Activated T-helper 1 cell treated with anti-CD3 and anti-CD28 coated beads, Interleukin-2, amount 50 U/mL, for 16 hours (primary cell): Measurements from ENCODE around the gene FABP1.

Experiments
- DNase-seq, 2 donors: peaks; one replicate each; pipeline ENCODE4 v3.0.0-alpha.2; 2020; ENCODE audit warnings: low read depth in 1 of 2, low spot score in 1 of 2

The FABP1 gene

DNA sequence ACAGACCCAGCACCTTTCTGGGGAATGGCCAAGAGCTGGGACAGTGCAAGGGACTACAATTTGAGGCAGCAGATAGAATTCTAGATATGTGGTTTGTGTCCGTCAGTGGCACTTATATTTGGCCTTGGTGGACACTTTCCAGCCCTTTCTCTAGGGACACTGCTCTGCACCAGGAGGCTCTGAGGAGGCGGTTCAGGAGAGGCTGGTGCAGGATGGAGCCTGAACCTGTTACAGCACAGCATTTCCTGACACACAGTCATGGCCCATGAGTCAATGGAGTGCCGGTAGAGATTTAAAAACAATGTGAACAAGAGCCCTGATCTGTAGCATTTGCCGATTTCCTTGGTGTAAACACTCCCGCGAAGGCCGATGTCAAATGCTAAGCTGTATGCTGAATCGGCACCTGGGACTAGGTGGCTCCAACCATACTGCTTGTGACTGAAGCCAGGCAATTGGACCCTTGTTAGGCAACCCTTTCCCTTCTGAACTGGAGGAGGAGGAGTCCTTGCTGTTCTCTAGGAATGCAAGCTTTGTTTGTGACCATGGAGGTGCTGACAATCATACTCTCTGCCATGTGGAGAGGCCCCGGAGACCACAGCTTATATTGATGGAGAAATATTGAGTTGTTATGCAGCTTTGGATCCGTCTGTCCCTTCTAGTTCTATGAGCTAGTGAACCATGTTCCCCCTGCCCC, 11.9 kb downstream of the FABP1 start:
- DNase-seq: no peak

DNA sequence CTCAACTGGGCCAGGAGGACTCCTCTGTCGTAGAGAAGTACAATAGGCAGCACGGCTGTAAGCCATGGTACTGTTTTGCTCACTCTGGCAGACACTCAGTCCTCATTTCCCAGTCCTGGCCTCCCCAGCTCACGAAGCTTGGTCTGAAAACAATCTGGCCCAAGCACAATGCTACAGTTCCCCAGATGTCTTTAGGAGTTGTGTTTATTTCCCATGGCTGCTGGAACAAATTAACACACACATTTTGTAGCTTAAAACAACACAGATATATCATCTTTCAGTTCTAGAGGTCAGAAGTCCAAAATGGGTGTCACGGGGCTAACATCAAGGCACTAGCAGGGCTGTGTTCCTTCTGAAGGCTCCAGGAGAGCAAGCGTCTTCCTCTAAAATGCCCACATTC, 13.0 kb downstream of the FABP1 start:
- no peak for DNase-seq

DNA sequence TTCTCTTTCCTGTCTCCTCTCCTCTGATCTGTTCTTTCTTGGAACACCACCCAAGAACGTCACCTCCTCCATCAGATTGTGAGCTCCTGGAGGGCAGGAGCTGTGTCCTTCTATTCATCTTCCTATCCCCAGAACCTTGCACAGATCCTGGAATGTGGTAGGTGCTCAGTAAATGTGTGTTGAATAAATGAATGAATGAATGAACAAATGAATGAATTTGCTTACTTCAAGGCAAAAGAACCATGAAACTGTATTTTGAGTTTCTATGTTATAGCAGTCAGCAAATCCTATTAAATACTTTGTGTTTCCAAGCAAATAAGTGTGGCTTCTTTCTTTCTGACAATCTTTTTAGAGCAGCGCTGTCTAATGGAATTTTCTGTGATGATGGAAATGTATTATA, 14.8 kb downstream of the FABP1 start:
- no peak for DNase-seq

DNA sequence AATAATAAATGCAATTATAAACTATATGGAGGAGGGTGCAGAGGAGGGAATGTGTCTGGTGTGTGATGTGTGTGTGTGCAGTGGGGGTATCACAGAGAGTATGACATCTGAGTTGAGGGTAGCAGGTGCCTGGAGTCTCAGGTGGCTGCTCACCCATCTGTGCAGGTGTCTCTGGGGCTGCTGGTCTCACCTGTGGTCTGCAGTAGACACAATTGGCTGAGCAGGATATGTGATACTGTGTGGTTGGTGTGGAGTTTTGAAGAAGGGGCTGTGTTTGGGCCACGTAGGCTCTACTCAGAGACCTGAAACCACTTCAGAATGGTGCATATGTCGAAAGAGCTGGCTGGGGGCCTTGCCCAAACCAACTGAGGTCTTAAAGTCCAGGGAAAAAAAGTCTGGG, 17.0 kb downstream of the FABP1 start:
- DNase-seq: no peak

DNA sequence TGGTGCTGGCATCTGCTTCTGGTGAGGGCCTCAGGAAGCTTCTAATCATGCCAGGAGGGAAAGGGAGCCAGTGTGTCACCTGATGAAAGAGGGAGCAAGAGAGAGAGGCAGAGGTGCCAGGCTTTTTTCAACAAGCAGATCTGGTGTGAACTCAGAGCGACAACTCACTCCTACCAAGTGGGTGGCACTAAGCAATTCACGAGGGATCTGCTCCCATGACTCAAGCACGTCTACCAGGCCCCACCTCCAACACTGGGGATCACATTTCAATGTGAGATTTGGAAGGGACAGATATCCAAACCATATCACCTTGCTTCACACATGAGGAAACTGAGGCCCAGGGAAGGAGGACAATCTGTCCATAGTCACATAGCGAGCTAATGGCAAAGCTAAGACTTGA, 19.1 kb downstream of the FABP1 start:
- DNase-seq: no peak

DNA sequence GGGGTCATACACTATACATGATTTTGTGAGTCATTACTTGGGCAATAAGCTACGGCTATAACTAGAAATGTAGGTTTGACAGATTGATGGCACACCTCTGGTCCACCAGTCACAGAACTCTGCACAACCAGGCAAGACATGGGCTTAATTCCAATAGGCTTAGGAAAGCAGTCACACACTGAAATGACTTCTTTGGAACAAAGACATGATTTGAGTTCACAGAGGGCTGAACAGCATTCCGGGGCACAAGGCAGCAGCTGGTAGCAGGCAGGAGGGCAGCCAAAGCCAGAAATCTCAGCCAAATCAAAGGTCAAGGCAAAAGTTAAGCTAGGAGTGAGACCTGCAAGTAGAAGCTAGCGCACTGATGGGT, 27.4 kb downstream of the FABP1 start:
- no peak for DNase-seq

DNA sequence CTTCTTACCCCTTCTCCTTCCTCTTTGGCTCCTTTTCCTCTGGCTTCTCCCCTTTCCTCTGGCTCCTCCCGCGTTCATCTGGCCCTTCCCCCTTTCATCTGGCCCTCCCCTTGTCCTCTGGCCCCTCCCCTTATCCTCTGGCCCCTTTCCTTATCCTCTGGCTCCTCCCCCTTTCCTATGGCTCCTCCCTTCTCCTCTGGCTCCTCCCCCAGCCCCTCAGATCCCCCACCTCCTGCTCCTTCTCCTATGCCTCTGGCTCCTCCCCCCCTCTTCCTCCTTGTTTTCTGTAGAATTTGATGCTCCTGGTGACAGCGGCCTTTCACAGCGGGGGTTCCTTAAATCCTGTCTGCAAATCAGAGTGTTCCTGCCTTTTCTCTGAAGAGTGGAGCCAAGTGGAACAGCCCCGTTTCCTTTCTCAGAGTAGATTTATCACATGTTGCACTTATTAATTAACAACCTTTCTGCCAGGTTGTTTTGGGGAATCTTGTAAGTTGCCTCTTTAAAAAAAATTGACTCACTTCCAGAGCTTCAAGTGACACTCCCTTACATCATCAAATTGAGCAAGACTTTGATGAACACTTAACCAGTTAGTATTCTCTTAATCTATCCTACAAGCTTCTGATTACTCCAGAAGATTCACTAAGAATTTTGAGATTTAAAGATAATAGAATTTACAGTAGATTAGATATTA, 27.9 kb downstream of the FABP1 start:
- DNase-seq: no peak

DNA sequence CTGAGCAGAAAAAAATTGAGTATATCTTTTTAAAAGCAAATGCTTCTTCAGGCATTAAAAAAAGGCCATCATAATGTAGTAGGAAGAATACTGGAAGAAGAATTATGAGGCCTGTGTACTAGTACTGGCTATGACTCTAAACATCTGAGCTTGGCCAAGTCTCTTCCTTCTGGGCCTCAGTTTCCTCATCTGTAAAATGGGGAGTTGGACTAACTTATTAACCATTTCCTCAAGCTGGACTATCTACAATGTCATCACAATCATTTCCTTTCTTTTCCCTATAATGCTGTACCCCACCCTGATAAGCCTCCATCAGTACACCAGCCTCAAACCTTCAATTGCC, 29.3 kb downstream of the FABP1 start:
- no peak for DNase-seq

DNA sequence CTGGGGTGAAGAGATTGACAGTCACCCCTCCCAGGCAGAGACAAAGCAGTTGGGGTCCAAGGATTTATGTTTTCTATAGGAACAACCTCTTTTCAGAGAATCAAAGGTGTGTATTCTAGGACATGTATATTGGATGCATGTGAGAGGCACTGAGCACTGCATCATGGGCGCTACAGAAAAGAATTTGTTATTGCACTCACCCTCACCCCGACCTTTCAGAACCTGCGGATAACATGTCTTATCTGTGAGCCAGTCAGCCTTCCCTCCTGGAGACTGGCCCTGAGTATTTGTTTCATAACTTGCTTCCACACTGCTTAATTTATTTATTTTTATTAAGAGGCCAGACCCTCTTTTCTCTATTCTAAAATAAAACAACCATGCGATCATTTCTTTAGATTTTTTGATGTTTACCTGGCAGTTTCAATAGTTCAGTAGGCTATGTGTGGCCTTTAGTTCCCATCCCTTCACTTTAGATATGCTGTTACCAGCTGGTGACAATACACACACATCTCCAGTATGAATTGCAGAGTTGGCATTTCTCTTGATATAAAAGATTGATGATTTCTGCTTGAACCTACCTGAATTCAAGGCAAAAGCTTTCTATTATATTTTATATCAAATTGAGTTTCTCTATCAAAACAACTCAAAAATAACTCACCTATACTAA, 29.8 kb downstream of the FABP1 start:
- DNase-seq: no peak

DNA sequence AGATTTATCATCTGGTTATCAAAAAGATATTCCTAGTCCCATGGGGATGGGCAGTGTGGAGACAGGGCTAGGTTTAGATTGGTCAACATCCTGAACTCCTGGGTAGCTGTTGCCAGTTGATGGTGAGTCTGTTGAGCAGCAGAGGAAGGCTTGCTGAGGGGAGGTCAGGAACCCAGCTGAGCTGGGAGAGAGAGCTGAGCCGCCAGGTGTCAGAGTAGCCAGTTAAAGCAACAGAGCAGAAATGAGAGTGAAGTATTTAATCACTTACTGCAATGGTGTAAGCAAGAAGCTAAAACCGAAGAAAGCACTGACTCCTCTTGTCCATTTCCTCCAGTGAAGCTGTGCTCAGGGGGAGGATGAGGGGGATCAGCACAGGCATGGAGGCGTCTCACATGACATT, 30.7 kb downstream of the FABP1 start:
- DNase-seq: no peak

DNA sequence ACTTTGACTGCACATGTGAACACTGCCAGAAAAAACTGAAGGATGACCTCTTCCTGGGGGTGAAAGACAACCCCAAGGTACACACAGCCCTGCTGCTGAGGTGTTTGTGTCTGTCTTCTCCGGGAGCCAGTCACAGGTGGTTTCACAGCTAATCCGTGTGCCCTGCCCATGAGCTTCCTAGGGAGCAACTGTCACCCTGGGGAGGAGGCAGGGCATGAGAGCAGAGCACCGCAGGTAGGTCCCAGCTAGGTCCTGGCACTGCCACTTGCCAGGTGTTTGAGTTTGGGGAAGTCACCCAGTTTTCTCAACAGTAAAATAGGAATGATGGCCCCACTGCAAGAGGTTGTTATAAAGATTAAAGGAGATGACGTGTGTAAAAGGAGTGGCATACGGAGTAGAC, 31.2 kb downstream of the FABP1 start:
- DNase-seq: no peak

DNA sequence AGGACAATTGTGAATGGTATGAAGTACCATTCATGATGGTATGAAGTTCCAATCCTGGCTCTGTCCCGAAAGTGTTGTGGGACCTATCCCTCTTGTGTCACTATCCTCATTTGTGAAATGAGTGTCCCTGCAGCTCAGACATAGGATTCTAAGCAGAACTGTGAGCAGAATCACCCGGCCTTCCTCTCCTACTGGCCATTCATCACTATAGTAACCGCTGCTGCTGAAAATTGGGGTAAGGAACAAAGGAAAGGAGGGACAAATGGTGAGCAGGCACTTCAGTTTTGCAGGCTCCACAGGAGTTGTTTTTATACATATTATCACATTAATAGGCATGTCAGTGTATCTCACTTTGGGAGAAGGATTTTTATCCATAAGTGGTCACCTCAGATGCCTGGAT, 32.8 kb downstream of the FABP1 start:
- no peak for DNase-seq

DNA sequence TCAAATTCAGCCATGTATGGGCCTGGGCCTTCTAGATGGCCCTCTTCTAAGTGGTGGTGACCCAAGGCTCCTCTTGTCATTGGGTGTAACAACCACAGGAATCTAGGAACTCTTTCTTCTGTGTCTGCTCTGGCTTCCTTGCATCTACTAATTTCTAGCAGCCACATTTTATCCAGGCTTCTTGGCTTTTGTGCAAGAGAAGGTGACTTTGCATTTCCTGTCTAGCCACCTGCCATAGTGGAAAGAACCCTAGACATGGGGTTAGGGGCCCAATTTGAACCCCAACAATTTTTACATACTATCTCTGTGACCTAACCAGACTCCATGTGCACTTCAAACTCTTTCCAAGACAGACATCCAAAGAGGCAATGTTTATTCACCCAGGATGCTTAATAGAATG, 35.1 kb downstream of the FABP1 start:
- DNase-seq: no peak

DNA sequence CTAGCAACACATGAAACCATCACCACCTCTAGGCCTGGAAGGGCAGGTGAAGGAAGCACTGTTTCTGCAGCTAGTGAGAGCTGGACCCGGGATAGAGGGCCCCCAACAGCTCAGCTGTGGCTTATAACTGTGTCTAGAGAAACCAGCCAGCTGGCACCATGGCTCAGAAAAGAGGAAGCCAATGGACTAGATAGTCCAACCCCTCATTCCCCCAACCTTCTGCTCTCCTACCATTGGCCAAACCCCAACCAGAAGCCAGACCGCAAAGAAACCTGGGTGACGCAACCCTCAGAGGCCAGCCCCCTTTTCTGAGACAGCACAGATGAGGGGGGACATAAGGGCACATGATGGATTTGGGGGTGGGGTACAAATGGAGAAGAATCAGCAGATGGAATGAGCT, 35.9 kb downstream of the FABP1 start:
- no peak for DNase-seq

DNA sequence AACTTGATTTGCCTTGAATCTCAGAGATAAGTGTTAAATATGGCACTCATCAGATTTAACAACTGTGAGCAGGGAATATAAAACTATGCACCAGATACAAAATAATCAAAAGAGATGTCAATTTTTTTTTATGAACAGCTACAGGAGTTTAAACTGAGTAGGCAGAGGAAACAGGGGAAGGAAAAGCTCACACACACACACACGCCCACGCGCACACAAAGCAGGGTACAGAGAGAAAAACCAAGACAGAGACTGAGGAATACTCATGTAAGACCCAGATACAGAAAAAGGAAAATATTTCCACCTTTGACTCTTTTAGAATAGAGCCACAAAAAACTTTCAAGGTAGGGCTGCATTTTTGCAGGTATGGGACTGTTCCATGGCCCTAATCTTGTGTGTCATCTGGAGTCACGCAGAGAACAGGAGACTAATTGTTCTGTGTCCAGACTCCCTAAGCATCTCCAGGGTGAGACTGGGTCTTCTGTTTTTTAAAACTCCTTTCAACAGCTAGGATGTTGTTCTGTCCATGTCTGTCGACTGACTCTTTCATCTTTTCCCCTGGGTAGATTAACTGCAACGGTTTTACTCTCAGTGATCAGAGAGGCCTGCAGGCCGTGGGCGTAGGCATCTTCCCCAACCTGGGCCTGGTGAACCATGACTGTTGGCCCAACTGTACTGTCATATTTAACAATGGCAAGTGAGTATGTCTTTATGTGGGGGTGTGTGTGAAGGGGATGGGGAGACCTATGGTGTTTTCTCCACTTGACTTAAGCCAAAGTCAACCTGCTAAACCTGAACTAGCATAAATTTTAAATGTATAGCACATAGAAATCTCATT, 37.2 kb downstream of the FABP1 start:
- DNase-seq: no peak

DNA sequence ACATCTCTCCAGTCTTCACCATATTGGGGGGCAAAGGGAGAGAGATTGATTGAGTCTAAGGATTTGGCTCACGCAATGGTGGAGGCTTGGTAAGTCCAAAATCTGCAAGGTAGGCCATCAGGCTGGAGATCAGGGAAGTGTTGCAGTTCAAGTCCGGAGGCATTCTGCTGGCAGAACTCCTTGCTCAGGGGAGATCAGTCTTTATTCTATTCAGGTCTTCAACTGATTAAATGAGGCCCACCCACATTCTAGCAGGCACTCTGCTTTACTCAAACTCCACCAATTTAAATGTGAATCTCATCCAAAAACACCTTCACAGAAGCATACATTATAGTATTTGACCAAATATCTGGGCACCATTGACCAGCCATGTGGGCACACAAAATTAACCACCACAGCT, 38.9 kb downstream of the FABP1 start:
- no peak for DNase-seq

DNA sequence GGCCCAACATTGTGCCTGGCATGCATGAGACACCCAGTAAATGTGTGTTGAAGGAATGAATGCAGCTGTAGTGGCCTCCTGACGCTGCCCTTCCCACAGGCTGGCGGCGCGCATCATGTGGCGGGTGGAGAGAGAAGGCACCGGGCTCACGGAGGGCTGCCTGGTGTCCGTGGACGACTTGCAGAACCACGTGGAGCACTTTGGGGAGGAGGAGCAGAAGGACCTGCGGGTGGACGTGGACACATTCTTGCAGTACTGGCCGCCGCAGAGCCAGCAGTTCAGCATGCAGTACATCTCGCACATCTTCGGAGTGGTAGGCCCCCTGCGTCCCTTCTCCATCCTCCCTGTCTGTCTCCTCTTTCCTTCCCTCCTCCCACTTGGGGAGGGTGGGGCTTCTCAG, 40.1 kb downstream of the FABP1 start:
- no peak for DNase-seq

DNA sequence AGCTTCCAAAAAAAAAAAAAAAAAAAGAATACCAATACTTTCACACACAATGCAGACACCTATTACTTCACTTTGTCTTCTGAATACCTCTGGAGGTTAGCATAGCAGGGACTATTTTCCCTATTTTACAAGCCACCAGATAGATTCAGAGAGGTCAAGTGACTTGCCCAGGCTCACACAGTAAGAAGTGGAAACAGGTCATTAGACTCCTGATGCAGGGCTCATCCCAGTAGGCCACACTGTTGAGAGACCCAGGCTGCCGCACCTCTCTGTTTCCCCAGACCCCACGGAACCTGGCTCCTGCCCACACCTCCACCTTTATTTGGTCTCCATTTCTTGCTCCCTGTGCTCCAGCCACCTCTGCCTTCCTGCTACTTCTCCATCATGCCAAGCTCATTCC, 40.8 kb downstream of the FABP1 start:
- no peak for DNase-seq

DNA sequence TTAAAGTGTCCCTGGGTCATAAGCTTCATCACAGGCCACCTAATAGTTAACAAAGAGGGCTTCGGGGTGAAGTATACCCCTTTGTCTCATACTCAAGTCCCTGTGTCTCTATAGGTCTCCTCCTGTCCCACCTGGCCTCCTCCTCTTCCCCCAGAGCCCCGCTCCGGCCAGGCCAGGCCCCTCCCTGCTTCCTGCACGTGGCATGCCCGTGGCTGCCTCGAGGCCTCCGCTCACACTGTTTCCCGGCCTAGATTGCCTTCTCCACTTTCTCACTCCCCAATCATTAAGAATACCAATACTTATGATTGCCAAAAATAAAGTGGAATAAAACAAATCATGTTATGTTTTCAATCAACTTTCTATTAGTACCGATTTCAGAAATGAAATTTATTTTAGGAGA, 41.5 kb downstream of the FABP1 start:
- DNase-seq: no peak

DNA sequence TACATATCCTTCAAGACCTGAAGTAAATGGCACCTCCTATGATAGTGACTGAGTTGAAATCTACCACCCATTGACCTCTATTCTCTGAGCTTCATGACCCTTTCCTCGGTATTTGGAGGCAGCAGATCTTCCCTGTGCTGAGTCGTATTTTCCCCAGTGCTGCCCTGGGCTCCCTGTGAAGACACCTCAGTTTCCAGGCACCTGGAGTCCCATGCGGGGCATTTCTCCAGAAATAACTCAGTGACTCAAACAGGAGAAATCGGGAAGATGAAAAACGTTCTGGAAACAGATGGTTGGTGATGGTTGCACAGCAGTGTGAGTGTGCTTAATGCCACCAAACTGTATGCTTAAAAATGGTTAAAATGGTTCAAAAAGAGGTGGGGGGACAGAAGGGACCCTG, 42.3 kb downstream of the FABP1 start:
- no peak for DNase-seq

DNA sequence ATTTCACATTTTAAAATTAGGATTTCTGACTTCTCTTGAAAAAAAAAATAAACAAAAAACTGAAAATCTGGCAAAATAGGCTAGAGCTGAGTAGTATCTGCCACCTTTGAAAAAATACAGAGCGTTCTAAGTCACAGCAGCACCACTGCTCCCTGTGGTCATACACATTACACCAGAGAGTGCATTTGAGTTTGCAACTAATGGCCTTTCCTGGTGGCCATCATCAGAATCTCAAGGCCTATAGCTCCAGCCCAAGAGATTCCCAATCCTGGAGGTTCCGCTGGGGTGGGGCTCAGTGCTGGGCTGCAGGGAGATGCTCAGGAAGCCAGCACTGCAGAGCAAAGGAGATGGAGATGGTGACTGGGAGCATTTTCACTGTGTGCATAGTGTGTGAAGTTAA, 42.8 kb downstream of the FABP1 start:
- DNase-seq: no peak

DNA sequence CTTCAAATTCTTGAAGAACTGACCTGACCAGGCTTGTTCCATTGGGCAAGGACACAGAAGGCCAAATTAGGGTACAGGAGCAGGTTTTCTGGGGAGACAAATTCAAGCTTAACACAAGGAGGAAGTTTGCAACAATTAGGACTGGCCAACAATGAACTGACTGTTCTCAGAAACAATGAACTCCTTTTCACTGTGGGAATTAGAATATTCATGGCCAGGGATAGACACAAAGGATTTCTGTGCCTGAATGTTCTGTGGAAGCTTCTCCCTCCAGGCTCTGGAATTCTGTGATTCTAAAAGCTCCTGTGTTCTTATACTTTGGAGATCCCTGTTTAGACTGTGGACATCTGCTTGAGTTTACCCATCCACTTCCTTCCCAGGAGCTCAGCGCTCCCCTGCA, 45.1 kb downstream of the FABP1 start:
- no peak for DNase-seq
